Cardiac fibroblast (primary cell): ENCODE data around the gene PHLDA3.

Source experiments
- DNase-seq, 2 donors: peaks; one replicate each; pipeline versions ENCODE4 v3.0.0 to v3.0.0-alpha.2; 2010; ENCODE audit warnings: low read depth in 2 of 2
- H3K4me3 ChIP-seq, 2 donors: replicated peaks in 1 of 2; 1 replicate in 1 of 2; 2 replicates in 1 of 2; pipeline ENCODE4 v1.5.1; 2011; ENCODE audit warnings: low read depth in 2 of 2, low read length in 2 of 2, mild to moderate bottlenecking in 2 of 2, moderate library complexity in 1 of 2
- TF ChIP-seq, protein P1 (sequence below): IDR thresholded peaks from one replicate; pipeline ENCODE4 v1.5.1; 2011; ENCODE audit warnings: low read depth, mild to moderate bottlenecking, low read length, inconsistent platforms

The PHLDA3 gene

GRCh38 chr1:201419746-201420607 is 49.0 kb downstream of the PHLDA3 start:
- TF ChIP-seq, protein P1, sequence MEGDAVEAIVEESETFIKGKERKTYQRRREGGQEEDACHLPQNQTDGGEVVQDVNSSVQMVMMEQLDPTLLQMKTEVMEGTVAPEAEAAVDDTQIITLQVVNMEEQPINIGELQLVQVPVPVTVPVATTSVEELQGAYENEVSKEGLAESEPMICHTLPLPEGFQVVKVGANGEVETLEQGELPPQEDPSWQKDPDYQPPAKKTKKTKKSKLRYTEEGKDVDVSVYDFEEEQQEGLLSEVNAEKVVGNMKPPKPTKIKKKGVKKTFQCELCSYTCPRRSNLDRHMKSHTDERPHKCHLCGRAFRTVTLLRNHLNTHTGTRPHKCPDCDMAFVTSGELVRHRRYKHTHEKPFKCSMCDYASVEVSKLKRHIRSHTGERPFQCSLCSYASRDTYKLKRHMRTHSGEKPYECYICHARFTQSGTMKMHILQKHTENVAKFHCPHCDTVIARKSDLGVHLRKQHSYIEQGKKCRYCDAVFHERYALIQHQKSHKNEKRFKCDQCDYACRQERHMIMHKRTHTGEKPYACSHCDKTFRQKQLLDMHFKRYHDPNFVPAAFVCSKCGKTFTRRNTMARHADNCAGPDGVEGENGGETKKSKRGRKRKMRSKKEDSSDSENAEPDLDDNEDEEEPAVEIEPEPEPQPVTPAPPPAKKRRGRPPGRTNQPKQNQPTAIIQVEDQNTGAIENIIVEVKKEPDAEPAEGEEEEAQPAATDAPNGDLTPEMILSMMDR: no peak
- peak in 1 of 2 donors; percentile 30 for DNase-seq
- H3K4me3 ChIP-seq: no peak overlapping the region

- TF ChIP-seq, protein P1: no peak
- no peak for DNase-seq
- no peak overlapping the region for H3K4me3 ChIP-seq
Measured at GRCh38 chr1:201419256-201419655, 49.7 kb downstream of the PHLDA3 start.

- DNase-seq: no peak
- TF ChIP-seq, protein P1: no peak
- H3K4me3 ChIP-seq: no peak overlapping the region
Measured at GRCh38 chr1:201418461-201418860, 50.5 kb downstream of the PHLDA3 start.
